Activated naive CD8-positive, alpha-beta T cell treated with anti-CD3 and anti-CD28 coated beads for 36 hours (primary cell): ENCODE data around the gene CTSH. TPM values are rescaled to one million over a fixed set of nuclear protein-coding genes. Genes with fewer than 3 reads are reported as not detected.

Experiments
- DNase-seq: peaks from one replicate; pipeline ENCODE4 v3.0.0; 2021
- H3K27ac Mint-ChIP-seq: one replicate; pipeline ENCODE4 v1.8.0; 2022; ENCODE audit warnings: mild to moderate bottlenecking, moderate library complexity, mixed read lengths
- H3K27me3 Mint-ChIP-seq: one replicate; pipeline ENCODE4 v1.8.0; 2022; ENCODE audit warnings: mild to moderate bottlenecking, mixed read lengths
- H3K36me3 Mint-ChIP-seq: one replicate; pipeline ENCODE4 v1.8.0; 2021; ENCODE audit warnings: mild to moderate bottlenecking, mixed read lengths
- H3K4me1 Mint-ChIP-seq: one replicate; pipeline ENCODE4 v1.8.0; 2021; ENCODE audit warnings: mixed read lengths
- H3K4me3 Mint-ChIP-seq: one replicate; pipeline ENCODE4 v1.8.0; 2022; ENCODE audit warnings: mild to moderate bottlenecking, moderate library complexity, mixed read lengths
- H3K9me3 Mint-ChIP-seq: one replicate; pipeline ENCODE4 v1.8.0; 2022; ENCODE audit warnings: mixed read lengths
- total RNA-seq, 2 experiments: library from RNA; stranded (reverse); gene quantifications; one replicate each; pipeline ENCODE4 v1.2.3, GENCODE V29; 2021

The CTSH gene, protein sequence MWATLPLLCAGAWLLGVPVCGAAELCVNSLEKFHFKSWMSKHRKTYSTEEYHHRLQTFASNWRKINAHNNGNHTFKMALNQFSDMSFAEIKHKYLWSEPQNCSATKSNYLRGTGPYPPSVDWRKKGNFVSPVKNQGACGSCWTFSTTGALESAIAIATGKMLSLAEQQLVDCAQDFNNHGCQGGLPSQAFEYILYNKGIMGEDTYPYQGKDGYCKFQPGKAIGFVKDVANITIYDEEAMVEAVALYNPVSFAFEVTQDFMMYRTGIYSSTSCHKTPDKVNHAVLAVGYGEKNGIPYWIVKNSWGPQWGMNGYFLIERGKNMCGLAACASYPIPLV
- 1 to 10 TPM; 4.3 to 4.9 TPM for total RNA-seq

DNA sequence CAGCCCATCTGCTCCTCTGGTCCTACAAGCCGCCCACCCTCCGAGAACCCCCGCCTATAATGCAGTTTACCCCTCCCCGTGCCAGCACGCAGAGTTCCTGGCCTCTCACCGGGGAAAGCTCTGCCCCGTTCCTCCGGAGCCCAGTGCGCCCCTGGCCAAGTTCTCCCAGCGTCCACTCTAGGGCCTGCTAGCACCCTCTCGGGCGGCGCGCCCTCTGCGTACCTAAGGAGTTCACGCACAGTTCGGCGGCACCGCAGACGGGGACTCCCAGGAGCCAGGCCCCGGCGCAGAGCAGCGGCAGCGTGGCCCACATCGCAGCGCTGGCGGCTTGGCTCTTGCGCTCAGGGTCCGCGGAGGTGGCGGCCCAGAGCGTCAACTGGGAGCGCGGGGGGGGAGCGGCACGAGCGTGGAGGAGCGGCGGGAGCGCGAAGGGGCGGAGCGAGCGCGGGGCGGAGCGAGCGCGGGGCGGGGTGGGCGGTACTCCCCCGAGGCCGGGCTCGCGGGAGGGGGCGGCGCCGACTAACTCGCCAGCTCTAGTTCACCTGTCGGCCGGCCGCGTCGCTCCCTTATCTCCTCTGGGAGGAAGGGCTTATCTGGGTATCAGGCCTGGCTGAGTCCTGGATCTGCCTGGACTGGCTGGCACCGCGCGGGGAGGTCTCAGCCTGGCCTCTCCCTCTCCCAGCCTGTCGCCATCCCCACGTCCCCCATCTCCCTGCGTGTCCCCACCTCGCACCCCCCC, at the start of gene CTSH:
CTSH (minus strand) TSS at position 378 of the 739 bp plus-strand sequence; CDS start at position 313, 65 bp downstream.
- no peak within 1 kb of the TSS for H3K27ac Mint-ChIP-seq
- no peaks in the 10 kb centered on the region for H3K9me3 Mint-ChIP-seq
- no peaks in the 10 kb centered on the region for H3K36me3 Mint-ChIP-seq
- peak within 1 kb of the TSS; percentile 66 for H3K4me3 Mint-ChIP-seq
- peak; percentile 78 for DNase-seq
- H3K27me3 Mint-ChIP-seq: peaks cover 23% of the 10 kb centered on the region
- H3K4me1 Mint-ChIP-seq: peaks cover 2% of the 10 kb centered on the region

GRCh38 chr15:78993931-78994530, 49.2 kb upstream of the CTSH start:
- no peak overlapping the region for H3K27ac Mint-ChIP-seq
- no peak for DNase-seq
- peaks cover 4% of the 10 kb centered on the region for H3K27me3 Mint-ChIP-seq
- H3K36me3 Mint-ChIP-seq: no peaks in the 10 kb centered on the region
- no peaks in the 10 kb centered on the region for H3K9me3 Mint-ChIP-seq
- no peaks in the 10 kb centered on the region for H3K4me1 Mint-ChIP-seq
- H3K4me3 Mint-ChIP-seq: no peak overlapping the region

DNA sequence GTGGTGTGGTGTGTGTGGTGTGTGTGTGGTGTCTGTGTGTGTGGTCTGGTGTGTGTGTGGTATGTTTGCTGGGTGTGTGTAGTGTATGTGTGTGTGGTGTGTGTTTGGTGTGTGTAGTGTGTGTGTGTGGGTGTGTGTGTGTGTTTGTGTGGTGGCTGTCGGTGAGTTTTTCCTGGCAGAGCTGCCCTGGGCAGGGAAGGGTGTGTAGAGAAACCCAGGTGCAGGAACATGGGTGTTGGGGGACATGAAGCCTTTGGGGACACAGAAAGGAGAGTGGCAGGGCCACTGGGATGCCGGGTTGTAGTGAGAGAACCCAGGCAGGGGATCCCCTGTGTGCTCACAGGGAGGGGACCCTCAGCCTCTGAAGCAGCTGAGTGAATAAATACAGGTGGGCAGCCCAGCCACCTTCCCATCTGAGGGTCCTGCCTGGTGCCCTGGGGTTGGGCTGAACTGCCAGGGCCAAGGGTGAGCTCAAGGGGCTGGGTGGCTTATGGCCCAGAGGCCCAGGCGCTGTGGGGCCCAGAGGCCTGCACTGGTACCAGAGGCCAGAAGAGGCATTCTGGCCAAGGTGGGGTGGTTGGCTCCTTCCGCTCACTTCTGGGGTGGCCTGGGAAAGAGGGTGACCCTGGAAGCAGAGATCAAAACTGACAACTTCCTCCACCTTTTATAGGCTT, 48.5 kb upstream of the CTSH start:
- no peaks in the 10 kb centered on the region for H3K4me1 Mint-ChIP-seq
- H3K4me3 Mint-ChIP-seq: no peak overlapping the region
- DNase-seq: no peak
- H3K27ac Mint-ChIP-seq: no peak overlapping the region
- H3K36me3 Mint-ChIP-seq: no peaks in the 10 kb centered on the region
- H3K9me3 Mint-ChIP-seq: no peaks in the 10 kb centered on the region
- H3K27me3 Mint-ChIP-seq: peaks cover 4% of the 10 kb centered on the region

- Mint-ChIP-seq H3K4me1 (no peaks in the 10 kb centered on the region), H3K9me3 (no peaks in the 10 kb centered on the region), H3K27ac (no peak overlapping the region), H3K27me3 (peaks cover 4% of the 10 kb centered on the region), H3K4me3 (no peak overlapping the region), H3K36me3 (no peaks in the 10 kb centered on the region)
- DNase-seq: no peak
Measured at GRCh38 chr15:78992416-78993256, 47.8 kb upstream of the CTSH start.

DNA sequence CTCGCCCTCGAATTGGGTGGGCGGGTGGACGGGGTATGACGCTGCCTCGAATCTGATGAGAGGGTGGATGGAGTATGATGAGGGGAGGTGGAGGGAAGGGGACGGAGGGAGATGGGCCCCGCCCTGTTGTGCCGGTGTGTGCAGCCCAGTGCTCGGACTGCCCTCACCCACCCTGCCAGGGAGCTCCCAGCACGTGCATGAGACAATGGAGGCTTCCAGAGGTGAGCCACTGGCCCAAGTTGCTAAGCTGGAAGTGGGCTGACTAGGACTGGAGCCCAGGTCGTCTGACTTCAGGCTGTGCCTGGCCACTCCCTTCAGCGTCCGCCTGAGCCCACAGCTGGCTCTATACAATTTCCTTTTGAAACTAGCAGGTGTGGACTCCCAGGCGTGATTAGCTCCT, 47.0 kb upstream of the CTSH start:
- Mint-ChIP-seq H3K4me1 (no peaks in the 10 kb centered on the region), H3K36me3 (no peaks in the 10 kb centered on the region), H3K27me3 (peaks cover 4% of the 10 kb centered on the region), H3K4me3 (no peak overlapping the region), H3K9me3 (no peaks in the 10 kb centered on the region), H3K27ac (no peak overlapping the region)
- no peak for DNase-seq

DNA sequence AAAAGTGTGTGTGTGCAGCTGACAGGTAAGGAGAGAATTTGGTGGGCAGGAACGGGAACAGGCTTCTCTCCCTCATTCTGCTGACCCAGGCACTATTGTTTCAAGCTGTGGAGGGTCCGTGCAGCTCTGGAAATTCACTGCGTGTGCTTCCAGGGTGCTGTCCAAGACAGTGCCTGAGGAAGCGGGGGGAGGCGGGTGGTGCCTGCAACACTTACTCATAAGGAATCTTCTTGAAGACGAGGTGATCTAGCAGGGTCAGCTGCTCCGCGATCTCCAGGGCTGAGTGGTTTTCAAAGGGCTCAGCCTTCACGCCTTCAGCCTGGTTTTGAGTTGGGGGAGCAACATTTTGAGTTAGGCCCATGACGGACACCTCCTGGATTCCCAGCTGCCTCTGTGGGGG, 46.6 kb upstream of the CTSH start:
- Mint-ChIP-seq H3K27ac (no peak overlapping the region), H3K4me1 (no peaks in the 10 kb centered on the region), H3K36me3 (no peaks in the 10 kb centered on the region), H3K4me3 (no peak overlapping the region), H3K27me3 (peaks cover 4% of the 10 kb centered on the region), H3K9me3 (no peaks in the 10 kb centered on the region)
- DNase-seq: no peak

- Mint-ChIP-seq H3K9me3 (no peaks in the 10 kb centered on the region), H3K36me3 (no peaks in the 10 kb centered on the region), H3K4me3 (no peak overlapping the region), H3K27me3 (peaks cover 4% of the 10 kb centered on the region), H3K4me1 (no peaks in the 10 kb centered on the region), H3K27ac (no peak overlapping the region)
- no peak for DNase-seq
Measured at GRCh38 chr15:78990278-78990677, 45.4 kb upstream of the CTSH start.

DNA sequence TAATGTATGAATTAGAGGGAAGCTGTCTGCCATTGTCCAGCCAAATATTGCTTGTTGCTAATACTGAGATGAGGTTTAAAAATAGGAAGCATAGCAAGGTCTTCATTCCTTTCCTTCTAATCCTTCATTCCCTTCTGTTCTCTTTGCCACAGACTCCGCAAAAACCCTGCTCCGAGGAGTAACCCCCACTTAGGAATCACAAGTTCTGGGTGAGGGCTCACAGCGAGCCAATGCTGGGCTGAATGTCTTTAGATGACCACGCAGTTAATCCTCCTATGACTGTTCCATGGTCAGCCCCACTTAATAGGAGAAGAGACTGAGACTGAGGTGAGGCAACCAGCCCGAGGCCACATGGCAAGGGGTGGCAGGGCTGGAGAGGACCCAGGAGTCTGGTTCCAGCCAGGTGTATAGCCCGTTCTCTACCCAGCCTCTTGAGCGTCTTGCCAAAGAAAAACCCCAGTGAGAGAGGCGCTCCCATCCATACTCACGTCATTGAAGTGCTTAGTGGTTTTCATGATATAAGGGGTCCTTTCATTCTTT, 44.9 kb upstream of the CTSH start:
- H3K4me3 Mint-ChIP-seq: no peak overlapping the region
- no peak for DNase-seq
- no peak overlapping the region for H3K27ac Mint-ChIP-seq
- H3K4me1 Mint-ChIP-seq: no peaks in the 10 kb centered on the region
- peaks cover 4% of the 10 kb centered on the region for H3K27me3 Mint-ChIP-seq
- no peaks in the 10 kb centered on the region for H3K9me3 Mint-ChIP-seq
- no peaks in the 10 kb centered on the region for H3K36me3 Mint-ChIP-seq

DNA sequence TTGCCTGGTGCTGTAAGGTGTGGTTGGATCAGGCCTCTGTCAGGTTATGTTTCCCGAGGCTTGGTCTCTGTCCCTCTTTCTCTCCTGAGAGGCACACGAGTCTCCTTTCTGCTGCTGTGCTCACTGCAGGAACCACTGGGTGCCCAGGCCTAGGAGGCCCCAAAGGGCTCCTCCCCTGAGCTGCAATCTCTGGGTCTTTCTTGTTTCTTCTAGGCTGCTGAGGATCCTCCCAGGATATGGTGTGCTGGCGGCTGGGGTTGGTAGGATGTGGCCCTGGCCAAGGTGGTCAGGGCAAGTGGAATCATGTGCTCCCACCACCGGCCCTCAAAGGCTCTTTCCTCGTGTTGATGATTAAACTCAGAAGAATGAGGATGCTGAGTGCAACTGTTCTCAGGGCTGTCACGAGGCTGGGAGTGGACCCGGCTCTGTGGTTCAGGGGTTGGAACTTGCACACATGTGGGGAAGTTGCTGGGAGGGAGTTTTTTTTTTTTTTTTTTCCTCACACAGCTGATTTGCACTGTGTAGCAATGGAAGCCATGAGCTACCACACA, 43.6 kb upstream of the CTSH start:
- no peaks in the 10 kb centered on the region for H3K9me3 Mint-ChIP-seq
- no peak for DNase-seq
- no peak overlapping the region for H3K4me3 Mint-ChIP-seq

DNA sequence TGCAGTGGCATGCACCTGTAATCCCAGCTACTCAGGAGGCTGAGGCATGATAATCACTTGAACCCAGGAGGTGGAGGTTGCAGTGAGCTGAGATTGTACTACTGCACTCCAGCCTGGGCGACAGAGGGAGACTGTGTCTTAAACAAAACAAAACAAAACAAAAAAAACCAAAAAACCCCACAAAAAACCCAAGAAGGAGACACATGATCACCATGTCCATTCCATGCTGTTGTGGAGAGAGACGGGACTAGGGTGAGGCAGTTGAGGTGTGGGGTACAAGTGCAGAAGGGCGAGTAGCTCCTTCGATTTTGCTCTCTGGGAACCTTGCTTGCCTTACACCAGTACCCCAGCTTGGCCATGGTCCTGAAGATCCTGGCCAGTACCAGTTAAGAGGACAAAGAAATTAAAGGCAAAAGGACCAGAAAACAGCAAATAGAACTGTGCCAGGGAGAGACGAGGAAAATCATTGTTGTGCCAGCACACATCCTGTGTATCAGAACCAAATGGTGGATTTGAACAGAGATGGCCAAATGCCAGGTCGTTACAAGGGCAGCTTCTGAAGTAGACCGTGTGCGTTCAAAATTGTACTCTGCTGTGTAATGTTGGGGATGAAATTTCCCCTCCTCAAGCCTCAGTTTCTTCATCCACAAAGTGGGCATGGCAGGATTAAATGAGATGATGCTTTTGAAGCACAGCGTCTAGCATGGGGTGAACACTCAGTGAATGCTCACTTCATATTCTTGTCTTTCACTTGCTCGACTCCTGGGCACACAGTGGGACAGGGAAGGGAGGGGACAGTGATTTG, 42.9 kb upstream of the CTSH start:
- Mint-ChIP-seq H3K9me3 (no peaks in the 10 kb centered on the region), H3K4me3 (no peak overlapping the region), H3K36me3 (no peaks in the 10 kb centered on the region), H3K27ac (no peak overlapping the region), H3K27me3 (peaks cover 4% of the 10 kb centered on the region), H3K4me1 (no peaks in the 10 kb centered on the region)
- DNase-seq: no peak

More for the DNA sequence above, 43.6 kb upstream of the CTSH start:
- Mint-ChIP-seq H3K27me3 (peaks cover 4% of the 10 kb centered on the region), H3K27ac (no peak overlapping the region), H3K4me1 (no peaks in the 10 kb centered on the region), H3K36me3 (no peaks in the 10 kb centered on the region)

- H3K4me3 Mint-ChIP-seq: no peak overlapping the region
- no peak for DNase-seq
- H3K9me3 Mint-ChIP-seq: no peaks in the 10 kb centered on the region
- H3K4me1 Mint-ChIP-seq: no peaks in the 10 kb centered on the region
- no peaks in the 10 kb centered on the region for H3K36me3 Mint-ChIP-seq
- peaks cover 4% of the 10 kb centered on the region for H3K27me3 Mint-ChIP-seq
- H3K27ac Mint-ChIP-seq: no peak overlapping the region
Measured at GRCh38 chr15:78985859-78986475, 41.1 kb upstream of the CTSH start.

- Mint-ChIP-seq H3K36me3 (no peaks in the 10 kb centered on the region), H3K4me3 (no peak overlapping the region), H3K4me1 (no peaks in the 10 kb centered on the region), H3K9me3 (no peaks in the 10 kb centered on the region), H3K27me3 (no peaks in the 10 kb centered on the region), H3K27ac (no peak overlapping the region)
- DNase-seq: no peak
Measured at GRCh38 chr15:78984041-78984440, 39.2 kb upstream of the CTSH start.
